Epithelial cell of alveolus of lung (primary cell): ENCODE results near the gene NTS. TPM values are rescaled to one million over a fixed set of nuclear protein-coding genes. Genes with fewer than 3 reads are reported as not detected.

Experiments used
- total RNA-seq: library from RNA; depleted of rRNA; stranded (reverse); fragments of >200 nt; gene quantifications from 2 replicates; pipeline ENCODE4 v1.2.1, GENCODE V29; 2015

The NTS gene, protein sequence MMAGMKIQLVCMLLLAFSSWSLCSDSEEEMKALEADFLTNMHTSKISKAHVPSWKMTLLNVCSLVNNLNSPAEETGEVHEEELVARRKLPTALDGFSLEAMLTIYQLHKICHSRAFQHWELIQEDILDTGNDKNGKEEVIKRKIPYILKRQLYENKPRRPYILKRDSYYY
- 0.91 TPM in 1 of 2 replicates, not detected in the other for total RNA-seq

GRCh38 chr12:85874031-85874461 lies at the start of gene NTS:
Gene NTS, plus strand, starts transcription at chr12:85874295. Its CDS starts 109 bp downstream, at chr12:85874404.

GRCh38 chr12:85836197-85837090 lies 37.7 kb upstream of the NTS start, which contains the start of gene RASSF9:
Gene RASSF9, minus strand, starts transcription at chr12:85836409. Its CDS starts 208 bp downstream, at chr12:85836201.

Other genes with a start within 250 kb of the NTS start
- gene RASSF9, start 37.9 kb upstream of the NTS start, total RNA-seq: 0.08 and 1.0 TPM in 2 replicates